Peyer's patch (tissue), 4 donors: ENCODE data around the gene PLEKHG3.

Experiments
- POLR2A ChIP-seq, 2 donors: fragments of 450-650 bp; IDR thresholded peaks; one replicate each; pipeline ENCODE4 v1.5.1; 2017; ENCODE audit warnings: antibody characterized with exemption in 2 of 2, mild to moderate bottlenecking in 2 of 2, moderate library complexity in 2 of 2
- TF ChIP-seq, protein P1 (sequence below), 6 experiments: fragments of 450-650 bp in 4 of 6; fragments of 200-600 bp in 2 of 6; sonication (generic) in 1 of 6; IDR thresholded peaks; one replicate each; pipeline ENCODE4 v1.5.1; 2017 to 2019; ENCODE audit warnings: antibody characterized with exemption in 6 of 6, mild to moderate bottlenecking in 3 of 6, moderate library complexity in 1 of 6

DNA sequence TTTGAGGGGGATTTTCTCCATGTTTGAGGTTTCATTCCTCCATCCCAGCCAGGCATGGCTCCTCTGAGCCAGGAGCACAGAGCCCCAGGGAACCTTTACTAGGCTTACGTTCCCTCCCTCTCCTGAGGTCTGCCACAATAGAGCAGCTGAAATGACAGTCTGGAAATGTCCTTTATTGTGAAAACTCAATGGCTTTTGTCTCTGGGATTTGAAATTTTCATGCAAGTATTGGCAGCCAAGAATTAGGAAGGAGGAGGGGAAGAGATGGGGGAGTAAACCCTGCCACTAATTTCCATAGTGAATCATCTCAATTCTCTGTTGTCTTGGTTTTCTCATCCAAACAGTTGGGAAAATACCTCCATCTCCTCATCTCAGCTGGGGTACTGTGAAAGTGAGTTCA, 2.6 kb upstream of the PLEKHG3 start:
- TF ChIP-seq, protein P1, sequence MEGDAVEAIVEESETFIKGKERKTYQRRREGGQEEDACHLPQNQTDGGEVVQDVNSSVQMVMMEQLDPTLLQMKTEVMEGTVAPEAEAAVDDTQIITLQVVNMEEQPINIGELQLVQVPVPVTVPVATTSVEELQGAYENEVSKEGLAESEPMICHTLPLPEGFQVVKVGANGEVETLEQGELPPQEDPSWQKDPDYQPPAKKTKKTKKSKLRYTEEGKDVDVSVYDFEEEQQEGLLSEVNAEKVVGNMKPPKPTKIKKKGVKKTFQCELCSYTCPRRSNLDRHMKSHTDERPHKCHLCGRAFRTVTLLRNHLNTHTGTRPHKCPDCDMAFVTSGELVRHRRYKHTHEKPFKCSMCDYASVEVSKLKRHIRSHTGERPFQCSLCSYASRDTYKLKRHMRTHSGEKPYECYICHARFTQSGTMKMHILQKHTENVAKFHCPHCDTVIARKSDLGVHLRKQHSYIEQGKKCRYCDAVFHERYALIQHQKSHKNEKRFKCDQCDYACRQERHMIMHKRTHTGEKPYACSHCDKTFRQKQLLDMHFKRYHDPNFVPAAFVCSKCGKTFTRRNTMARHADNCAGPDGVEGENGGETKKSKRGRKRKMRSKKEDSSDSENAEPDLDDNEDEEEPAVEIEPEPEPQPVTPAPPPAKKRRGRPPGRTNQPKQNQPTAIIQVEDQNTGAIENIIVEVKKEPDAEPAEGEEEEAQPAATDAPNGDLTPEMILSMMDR (IDR thresholded peaks at IDR 0.05) = no peak
- no peak for TF ChIP-seq POLR2A (IDR thresholded peaks at IDR 0.05)
